HG03097 (cell line): Measurements from ENCODE around the gene ALX4.

ENCODE experiments used
- ATAC-seq: cut with Tn5 transposase; IDR thresholded peaks from one replicate; pipeline ENCODE4 v1.9.1; 2021; ENCODE audit not compliant: unreplicated experiment, low FRiP score

Gene ALX4

DNA sequence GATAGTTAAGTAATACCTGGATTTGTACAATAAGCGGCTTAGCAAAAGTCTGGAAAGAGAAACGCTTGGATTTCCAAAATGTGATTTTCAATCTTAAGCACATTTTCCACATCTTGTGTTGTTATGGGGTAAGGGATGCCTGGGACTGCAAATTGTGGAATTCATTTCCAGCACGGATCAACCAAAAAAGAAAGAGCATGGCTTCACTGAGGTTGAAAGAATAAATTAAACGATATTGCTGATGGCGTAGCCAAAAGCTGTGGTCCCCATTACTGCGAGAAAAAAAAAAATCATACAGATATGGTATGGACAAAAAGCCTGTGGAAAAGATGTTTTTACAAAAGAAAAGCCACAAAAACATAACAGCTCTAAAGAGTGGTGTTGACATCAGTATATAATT lies 26.0 kb upstream of the ALX4 start:
- no peak for ATAC-seq

- ATAC-seq, result no peak
These were observed 25.3 kb upstream of the ALX4 start for GRCh38 chr11:44335052-44335760.

DNA sequence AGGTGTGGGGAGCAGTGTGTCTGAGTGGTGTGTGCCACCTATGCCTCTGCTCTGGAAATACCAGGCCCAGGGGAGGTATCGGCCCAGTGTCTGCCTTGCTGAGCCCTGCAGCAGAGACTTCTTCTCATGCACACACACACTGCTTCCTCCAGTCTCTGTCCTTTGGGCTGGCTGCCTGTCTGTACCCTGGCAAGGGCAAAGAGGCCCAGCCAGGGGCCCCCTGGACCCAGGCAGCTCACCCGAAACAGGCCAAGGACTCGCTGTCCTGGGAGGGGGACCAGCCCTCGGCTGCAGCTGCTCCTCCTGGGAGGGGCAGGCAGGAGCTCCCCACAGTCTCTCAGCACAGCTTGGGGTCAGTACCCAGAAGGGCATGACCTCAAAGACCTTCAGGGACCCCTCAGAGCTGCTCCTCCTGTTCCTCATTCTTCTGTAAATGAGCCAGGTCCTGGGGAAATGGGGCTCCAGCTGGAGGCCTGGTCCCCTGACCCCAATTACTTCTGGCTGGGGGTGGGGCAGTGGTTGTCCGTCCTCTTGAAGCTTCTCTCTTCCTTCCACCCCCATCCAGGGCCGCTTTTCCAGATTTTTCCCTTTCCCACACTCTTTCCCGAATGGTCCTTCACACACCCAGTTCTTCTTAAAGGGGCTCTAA lies 24.5 kb upstream of the ALX4 start:
- ATAC-seq, result no peak

DNA sequence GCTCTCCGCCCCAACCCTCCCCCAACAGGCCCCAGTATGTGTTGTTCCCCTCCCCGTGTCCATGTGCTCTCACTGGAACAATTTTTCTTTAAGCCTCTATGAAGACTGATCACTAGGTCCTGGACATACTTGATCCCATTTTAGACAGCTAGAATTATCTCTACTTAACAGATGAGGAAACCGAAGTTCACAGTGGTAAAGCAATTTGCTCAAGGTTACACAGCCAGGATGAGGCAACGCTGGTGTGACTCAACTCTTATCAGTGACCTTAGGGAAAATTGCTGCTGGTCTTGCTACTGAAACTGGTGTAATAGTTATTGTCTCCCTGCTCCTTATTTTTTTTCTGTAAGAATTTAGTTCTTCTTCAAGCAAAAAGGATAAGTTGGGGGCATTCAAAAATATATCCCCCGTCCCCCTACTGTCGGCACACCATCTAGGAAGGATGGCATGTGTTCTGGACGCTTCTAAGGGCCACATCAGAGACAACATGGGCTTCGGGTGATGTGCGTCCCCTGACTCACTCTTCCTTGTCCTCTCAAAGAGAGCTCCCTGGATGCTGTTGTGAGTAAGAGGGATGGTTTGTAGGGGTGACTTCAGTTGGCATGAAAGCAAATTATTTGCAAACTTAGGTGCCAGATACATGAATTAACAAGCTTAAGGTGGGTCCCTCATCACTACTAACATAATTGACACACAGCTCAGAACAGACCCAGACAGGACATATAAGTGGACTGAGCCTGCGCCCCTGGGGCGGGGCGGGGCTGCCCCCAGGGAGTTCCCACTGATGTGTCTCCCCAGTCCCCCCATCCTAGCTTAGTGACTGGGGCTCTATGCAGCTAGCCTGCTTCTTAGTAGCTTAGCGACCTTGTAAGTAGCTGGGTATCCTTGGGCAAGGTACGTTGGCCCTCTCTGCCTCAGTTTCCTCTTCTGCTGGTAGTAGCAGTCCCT lies 23.6 kb upstream of the ALX4 start:
- no peak for ATAC-seq

DNA sequence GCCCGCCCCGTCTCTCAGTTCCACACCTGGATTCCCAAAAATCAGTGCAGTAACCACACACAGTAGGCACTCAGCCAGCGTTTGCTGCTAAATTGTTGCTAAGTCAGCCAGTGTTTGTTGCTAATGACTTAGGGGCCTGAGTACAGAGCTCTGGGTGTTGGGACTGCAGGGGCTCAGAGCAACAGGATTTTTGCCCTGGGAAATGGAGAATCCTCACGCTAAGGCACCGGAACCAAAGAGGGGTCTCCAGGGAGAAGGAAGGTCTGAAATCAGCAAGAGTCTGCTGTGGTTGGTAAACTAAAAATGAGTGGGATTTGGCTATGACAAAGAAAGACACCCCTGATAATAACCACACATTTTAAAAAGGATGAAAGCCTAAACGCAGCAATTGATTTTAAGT lies 22.7 kb upstream of the ALX4 start:
- no peak for ATAC-seq

GRCh38 chr11:44329472-44330230 lies 19.7 kb upstream of the ALX4 start:
- no peak for ATAC-seq

DNA sequence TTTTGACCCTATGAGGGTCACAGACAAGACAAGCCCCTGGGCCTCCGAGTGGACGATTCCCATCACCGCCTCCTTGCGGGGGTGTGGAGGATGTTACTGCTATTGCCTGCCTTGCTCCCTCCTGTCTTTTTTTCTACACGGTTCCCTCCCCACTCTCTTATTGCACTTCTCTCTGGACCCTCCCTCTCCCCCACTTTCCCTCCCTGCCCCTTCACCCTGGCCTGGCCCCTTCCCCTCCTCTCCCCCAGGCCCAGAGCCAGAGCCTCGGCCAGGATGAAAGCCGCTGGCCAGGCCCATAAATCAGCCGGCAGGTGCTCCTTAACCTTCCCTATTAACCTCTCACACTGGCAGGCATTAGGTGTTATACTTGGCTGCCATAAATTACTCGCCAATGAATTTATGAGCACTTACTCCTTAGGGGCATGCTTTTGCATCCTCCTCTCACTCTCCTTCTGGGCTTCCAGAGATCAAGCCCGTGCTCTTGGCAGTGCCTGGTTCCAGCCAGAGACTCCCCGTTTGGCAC lies 18.3 kb upstream of the ALX4 start:
- ATAC-seq, result no peak

GRCh38 chr11:44327730-44328129 lies 17.8 kb upstream of the ALX4 start:
- no peak for ATAC-seq

DNA sequence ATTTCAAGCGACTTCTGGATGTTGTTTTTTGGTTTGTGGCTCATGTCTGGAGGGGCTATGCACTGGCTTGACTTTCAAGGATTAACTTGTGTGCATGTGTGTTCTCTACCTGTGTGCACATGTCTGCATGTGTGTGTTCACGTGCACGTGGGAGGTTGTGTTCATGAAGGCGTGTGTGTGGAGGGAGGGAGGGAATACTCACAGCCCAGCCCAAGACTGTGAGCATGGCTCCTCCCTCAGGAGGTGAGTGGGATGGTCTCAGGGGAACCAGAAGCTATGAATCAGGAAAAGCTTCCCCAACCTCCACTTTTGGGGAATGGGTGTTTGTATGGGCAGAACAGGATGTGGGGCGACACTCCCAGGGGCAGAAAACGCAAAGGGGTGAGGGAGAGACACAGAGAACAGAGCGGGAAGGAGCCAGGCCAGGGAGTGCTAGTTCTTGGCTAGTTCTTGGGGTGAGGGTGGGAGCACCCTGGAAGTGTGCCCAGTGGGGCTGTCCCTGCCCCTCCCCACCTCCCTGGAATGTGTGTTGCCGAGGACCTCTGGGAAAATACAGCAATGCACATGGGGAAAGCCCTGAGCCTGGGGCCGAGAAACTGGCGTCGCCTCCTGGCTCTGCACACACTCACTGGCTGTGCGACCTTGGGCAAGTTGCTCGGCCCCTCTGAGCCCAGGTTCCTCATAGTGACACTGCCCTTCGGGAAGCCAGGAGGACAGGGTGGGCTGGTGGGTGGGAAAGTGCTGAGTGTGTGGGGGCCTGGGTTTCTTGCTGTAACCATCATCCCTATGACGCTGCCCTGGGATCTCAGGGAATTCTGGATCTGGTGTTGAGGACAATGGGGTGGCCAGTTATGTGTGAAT lies 16.9 kb upstream of the ALX4 start:
- no peak for ATAC-seq

GRCh38 chr11:44325698-44326097 lies 15.8 kb upstream of the ALX4 start:
- no peak for ATAC-seq

- ATAC-seq, result no peak
These were observed 15.0 kb upstream of the ALX4 start for GRCh38 chr11:44324749-44325525.

DNA sequence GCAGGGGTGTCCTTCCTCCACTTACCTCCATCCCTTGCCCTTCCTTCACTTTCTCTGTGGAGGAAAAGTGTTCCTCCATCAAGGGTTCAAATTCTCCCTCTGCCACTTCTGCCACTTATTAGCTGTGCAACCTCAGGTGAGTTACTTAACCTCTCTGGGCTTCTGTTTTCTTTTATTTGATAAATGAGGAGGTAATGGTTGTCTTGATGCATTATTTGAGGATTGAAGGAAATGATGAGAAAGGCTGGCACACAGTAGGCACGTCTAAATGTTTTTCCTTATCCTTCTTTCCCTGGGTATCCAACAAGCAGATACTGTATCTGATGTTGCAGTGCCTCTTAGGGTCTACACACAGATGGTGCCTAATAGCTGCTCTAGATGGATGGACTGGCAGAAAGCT lies 14.3 kb upstream of the ALX4 start:
- no peak for ATAC-seq

DNA sequence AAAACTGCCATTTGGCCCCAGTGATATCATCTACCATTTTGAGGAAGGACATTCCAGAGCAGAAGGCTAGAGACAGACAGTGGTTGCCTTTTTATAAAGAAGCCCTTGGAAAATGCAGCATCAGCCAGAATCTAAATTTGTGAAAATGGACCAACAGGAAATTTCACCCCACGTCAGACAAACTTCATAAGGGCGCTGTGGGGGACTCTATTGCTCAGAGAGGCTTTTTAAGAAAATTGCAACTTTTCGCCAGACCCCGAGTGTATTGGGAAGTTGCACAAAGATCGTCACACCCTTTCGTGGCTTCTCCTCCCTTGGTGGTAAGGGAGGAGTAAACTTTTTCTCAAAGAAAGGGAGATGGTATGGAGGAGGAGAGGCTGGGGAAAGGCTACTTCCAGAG lies 12.3 kb upstream of the ALX4 start:
- no peak for ATAC-seq

DNA sequence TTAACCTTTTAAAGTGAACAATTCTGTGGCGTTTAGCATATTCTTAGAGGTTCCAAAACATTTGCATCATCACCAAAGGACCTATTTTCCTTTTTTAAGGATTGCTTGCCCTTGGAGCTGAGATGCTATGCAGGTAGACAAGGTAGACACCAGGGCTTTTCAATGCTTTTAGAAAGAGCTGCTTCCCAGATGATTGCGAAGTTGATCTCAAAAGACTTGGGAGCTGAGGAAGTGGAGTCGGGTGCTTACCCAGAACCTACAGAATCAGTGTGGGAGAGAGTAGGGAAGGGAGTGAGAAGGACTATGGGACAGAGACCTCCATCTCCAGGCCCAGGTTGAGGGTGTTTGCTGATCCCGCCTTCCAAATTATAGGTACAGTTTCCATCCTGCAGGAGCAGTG lies 11.1 kb upstream of the ALX4 start:
- ATAC-seq, result no peak

DNA sequence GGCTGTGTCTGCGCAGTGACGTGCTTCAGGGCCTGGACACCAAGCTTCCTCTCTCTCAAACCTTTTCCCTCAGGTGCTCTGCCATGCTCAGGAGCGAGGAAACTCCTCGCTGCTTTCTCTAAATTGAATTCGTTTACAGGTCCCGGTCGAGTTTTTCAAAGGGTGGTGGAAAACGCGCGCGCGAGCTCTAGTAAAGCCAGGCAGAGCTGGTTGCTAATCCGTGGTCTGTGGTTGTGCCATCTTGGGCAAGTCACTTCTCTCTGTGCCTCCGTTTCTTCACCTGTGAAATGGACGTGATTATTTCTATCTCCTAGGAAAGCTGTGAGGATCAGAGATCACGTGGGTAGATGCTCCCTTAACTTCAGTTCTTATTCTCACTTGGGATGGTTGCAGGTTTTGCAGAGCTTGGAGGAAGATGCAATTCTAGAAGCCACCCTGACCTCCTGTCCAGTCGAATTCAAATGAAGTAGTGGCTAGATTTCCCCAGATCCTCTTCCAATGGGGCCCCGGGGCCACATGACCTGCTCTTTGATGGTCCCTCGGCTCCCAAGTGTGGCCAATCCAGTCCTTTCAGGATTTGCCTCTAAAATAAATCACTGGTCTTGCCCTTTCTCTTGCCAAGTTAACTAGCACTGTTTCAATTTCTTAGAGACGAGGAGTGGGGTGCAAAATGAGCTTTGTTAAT lies 10.5 kb upstream of the ALX4 start:
- no peak for ATAC-seq

DNA sequence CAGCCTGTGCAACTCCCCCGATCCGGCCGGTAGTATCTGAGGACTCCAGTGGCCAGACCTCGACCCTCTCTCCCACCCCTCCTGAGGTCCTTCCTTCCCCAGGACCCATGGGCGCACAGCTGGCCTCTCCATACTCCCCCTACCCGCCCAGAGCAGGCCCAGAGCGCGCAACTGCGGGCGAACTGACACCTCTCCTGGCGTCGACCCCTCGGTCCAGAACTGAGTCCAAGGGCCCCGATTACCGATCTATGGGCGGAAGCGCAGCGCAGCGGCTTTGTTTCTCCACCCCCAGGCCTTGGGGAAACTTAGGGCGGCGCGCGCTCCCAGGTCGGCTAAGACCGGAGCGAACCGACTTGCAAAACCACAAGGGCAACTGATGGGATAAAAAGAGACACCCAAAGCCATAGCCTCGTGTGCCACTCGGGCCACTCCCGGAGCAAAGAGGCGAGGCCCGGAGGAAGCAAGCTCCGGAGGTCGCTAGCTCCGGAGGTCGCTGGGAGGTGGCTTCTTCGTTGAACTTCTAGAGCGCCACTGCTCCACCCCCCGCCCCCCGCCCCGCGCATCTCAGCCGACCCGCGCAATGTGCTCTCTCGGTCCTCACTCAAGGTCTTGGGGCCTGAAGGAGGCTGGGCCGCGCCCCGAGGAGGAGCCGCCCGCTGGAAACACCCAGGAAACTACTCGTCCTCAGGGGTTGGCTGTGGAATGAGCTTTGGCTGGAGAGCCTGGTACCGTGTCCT lies 9.8 kb upstream of the ALX4 start:
- no peak for ATAC-seq

GRCh38 chr11:44319170-44319551 lies 9.2 kb upstream of the ALX4 start:
- ATAC-seq, result no peak

- ATAC-seq, result no peak
These were observed 8.4 kb upstream of the ALX4 start for GRCh38 chr11:44318369-44318768.
